Omental fat pad (tissue), 4 donors: ENCODE measurements around the gene SERPINA10. TPM values are rescaled to one million over a fixed set of nuclear protein-coding genes. Genes with fewer than 3 reads are reported as not detected.
A peak's percentile ranks its signal among the peaks of the same experiment; 100 is the strongest.

Experiments used
- ATAC-seq: fragments of 150-250 bp; one replicate; pipeline ENCODE4 v1.9.1; 2016; ENCODE audit warnings: mild to moderate bottlenecking, moderate library complexity; ENCODE audit not compliant: low FRiP score
- DNase-seq: peaks from one replicate; pipeline ENCODE4 v3.0.0-alpha.2; 2019; ENCODE audit warnings: low spot score
- total RNA-seq, 4 donors: library from RNA; depleted of rRNA; stranded (reverse); fragments of >200 nt; gene quantifications; one replicate each; pipeline ENCODE4 v1.1.0, GENCODE V29; 2016
- TF ChIP-seq, protein P1 (sequence below), 3 donors: fragments of 450-650 bp; IDR thresholded peaks; one replicate each; pipeline ENCODE4 v1.5.1; 2016 to 2017; ENCODE audit warnings: antibody characterized with exemption in 3 of 3, mild to moderate bottlenecking in 3 of 3, moderate library complexity in 2 of 3

SERPINA10 gene, protein sequence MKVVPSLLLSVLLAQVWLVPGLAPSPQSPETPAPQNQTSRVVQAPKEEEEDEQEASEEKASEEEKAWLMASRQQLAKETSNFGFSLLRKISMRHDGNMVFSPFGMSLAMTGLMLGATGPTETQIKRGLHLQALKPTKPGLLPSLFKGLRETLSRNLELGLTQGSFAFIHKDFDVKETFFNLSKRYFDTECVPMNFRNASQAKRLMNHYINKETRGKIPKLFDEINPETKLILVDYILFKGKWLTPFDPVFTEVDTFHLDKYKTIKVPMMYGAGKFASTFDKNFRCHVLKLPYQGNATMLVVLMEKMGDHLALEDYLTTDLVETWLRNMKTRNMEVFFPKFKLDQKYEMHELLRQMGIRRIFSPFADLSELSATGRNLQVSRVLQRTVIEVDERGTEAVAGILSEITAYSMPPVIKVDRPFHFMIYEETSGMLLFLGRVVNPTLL
- total RNA-seq, result not detected

- ATAC-seq, result no peak
- TF ChIP-seq, protein P1, sequence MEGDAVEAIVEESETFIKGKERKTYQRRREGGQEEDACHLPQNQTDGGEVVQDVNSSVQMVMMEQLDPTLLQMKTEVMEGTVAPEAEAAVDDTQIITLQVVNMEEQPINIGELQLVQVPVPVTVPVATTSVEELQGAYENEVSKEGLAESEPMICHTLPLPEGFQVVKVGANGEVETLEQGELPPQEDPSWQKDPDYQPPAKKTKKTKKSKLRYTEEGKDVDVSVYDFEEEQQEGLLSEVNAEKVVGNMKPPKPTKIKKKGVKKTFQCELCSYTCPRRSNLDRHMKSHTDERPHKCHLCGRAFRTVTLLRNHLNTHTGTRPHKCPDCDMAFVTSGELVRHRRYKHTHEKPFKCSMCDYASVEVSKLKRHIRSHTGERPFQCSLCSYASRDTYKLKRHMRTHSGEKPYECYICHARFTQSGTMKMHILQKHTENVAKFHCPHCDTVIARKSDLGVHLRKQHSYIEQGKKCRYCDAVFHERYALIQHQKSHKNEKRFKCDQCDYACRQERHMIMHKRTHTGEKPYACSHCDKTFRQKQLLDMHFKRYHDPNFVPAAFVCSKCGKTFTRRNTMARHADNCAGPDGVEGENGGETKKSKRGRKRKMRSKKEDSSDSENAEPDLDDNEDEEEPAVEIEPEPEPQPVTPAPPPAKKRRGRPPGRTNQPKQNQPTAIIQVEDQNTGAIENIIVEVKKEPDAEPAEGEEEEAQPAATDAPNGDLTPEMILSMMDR (IDR thresholded peaks at IDR 0.05), result no peak
- DNase-seq, result no peak
Measured at GRCh38 chr14:94292872-94293577, at the start of gene SERPINA10. Gene SERPINA10 (minus strand): TSS chr14:94293268. CDS start chr14:94290593, 2,675 bp downstream.

- DNase-seq (peak; percentile 85), ATAC-seq (peak; percentile 97)
- TF ChIP-seq, protein P1 (IDR thresholded peaks at IDR 0.05), result no peak
Measured at GRCh38 chr14:94342334-94342934, 49.4 kb upstream of the SERPINA10 start.

- ATAC-seq, result peak; percentile 7
- TF ChIP-seq, protein P1 (IDR thresholded peaks at IDR 0.05), result no peak
- no peak for DNase-seq
Measured at GRCh38 chr14:94341656-94342333, 48.7 kb upstream of the SERPINA10 start.

- TF ChIP-seq, protein P1 (IDR thresholded peaks at IDR 0.05), result no peak
- ATAC-seq (no peak), DNase-seq (no peak)
Measured at GRCh38 chr14:94340533-94340932, 47.5 kb upstream of the SERPINA10 start.

DNA sequence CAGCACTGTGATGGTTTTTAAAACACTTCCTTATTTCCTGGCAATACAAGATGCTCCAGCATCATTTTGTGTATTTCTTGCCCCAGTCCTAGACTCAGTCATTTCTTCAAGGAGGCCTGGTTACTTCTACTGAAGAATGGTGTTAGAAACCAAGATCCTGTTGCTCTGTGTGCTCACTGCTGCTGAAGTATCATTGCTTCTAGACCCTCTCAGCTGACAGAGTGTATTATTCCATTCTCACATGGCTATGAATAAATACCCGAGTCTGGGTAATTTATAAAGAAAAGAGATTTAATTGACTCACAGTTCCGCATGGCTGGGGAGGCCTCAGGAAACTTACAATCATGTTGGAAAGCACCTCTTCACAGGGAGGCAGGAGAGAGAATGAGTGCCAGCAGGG is 45.0 kb upstream of the SERPINA10 start:
- no peak for DNase-seq
- TF ChIP-seq, protein P1 (IDR thresholded peaks at IDR 0.05), result no peak
- no peak for ATAC-seq

DNA sequence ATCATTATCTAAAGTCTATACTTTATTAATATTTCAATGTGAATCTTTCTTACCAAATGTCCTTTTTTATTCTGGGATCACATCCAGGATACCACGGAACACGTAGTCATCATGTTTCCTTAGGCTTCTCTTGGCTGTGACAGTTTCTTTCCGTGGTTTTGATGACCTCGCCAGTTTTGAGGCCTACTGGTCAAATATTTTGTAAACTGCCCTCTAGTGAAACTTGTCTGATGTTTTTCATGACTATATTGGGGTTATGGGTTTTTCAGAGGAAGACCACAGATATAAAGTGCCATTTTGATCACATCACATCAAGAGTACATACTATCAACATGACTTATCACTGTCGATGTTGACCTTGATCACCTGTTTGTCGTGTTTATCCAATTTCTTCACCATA is 44.2 kb upstream of the SERPINA10 start:
- no peak for DNase-seq
- TF ChIP-seq, protein P1 (IDR thresholded peaks at IDR 0.05), result no peak
- ATAC-seq, result no peak
